HCT116 (cell line): ENCODE measurements around the gene TCF20.

Source experiments
- CBX3 ChIP-seq: IDR thresholded peaks from 2 replicates; pipeline ENCODE4 v1.6.1; 2012; ENCODE audit warnings: low read depth
- CEBPB ChIP-seq: IDR thresholded peaks from 2 replicates; pipeline ENCODE4 v1.6.1; 2012; ENCODE audit warnings: low read depth
- EGR1 ChIP-seq: IDR thresholded peaks from 2 replicates; pipeline ENCODE4 v1.6.1; 2012; ENCODE audit warnings: low read depth
- EZH2 ChIP-seq: fragments of 200-600 bp; sonication (generic); IDR thresholded peaks from 2 replicates; pipeline ENCODE4 v1.6.1; 2017; ENCODE audit warnings: antibody characterized with exemption, mixed run types
- EZH2phosphoT487 ChIP-seq: fragments of 200-600 bp; IDR thresholded peaks from 2 replicates; pipeline ENCODE4 v1.6.1; 2018; ENCODE audit warnings: antibody characterized with exemption, borderline replicate concordance
- FOSL1 ChIP-seq: IDR thresholded peaks from 2 replicates; pipeline ENCODE4 v1.6.1; 2012; ENCODE audit warnings: low read depth
- JUND ChIP-seq: IDR thresholded peaks from 2 replicates; pipeline ENCODE4 v1.6.1; 2012
- POLR2AphosphoS5 ChIP-seq: IDR thresholded peaks from 2 replicates; pipeline ENCODE4 v1.6.1; 2011; ENCODE audit warnings: mild to moderate bottlenecking, low read depth, low read length, moderate library complexity
- REST ChIP-seq: IDR thresholded peaks from 2 replicates; pipeline ENCODE4 v1.6.1; 2012; ENCODE audit warnings: low read depth
- SP1 ChIP-seq: IDR thresholded peaks from 2 replicates; pipeline ENCODE4 v1.6.1; 2012; ENCODE audit warnings: low read depth
- TF ChIP-seq, protein P1 (sequence below), 3 experiments: fragments of 200-600 bp in 1 of 3; sonication (generic) in 1 of 3; IDR thresholded peaks in 2 of 3; conservative IDR thresholded peaks in 1 of 3; 2 replicates each; pipeline ENCODE4 v1.5.1; 2012 to 2017; ENCODE audit warnings: low read depth in 2 of 3, low read length in 2 of 3, antibody characterized with exemption in 1 of 3, borderline replicate concordance in 1 of 3, control low read depth in 1 of 3, mild to moderate bottlenecking in 1 of 3, mixed read lengths in 1 of 3, mixed run types in 1 of 3, moderate library complexity in 1 of 3; ENCODE audit not compliant: insufficient read depth in 1 of 3

GRCh38 chr22:42277988-42278776 lies 7.7 kb upstream of the TCF20 start:
- TF ChIP-seq REST (no peak), JUND (no peak), POLR2AphosphoS5 (no peak), SP1 (no peak), EGR1 (no peak), EZH2 (no peak), EZH2phosphoT487 (no peak), FOSL1 (no peak), CBX3 (no peak), CEBPB (no peak)
- TF ChIP-seq, protein P1, sequence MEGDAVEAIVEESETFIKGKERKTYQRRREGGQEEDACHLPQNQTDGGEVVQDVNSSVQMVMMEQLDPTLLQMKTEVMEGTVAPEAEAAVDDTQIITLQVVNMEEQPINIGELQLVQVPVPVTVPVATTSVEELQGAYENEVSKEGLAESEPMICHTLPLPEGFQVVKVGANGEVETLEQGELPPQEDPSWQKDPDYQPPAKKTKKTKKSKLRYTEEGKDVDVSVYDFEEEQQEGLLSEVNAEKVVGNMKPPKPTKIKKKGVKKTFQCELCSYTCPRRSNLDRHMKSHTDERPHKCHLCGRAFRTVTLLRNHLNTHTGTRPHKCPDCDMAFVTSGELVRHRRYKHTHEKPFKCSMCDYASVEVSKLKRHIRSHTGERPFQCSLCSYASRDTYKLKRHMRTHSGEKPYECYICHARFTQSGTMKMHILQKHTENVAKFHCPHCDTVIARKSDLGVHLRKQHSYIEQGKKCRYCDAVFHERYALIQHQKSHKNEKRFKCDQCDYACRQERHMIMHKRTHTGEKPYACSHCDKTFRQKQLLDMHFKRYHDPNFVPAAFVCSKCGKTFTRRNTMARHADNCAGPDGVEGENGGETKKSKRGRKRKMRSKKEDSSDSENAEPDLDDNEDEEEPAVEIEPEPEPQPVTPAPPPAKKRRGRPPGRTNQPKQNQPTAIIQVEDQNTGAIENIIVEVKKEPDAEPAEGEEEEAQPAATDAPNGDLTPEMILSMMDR (IDR thresholded peaks at IDR 0.05 in 2 of 3, conservative IDR thresholded peaks at IDR 0.05 in 1 of 3; ENCODE audit: borderline replicate concordance in 1 of 3, insufficient read depth in 1 of 3, low read depth in 2 of 3, low read length in 2 of 3) = no peak
